K562 (cell line): ENCODE data around the gene PTPN13. TPM values are rescaled to one million over a fixed set of nuclear protein-coding genes. Genes with fewer than 3 reads are reported as not detected.

ENCODE experiments used
- ATAC-seq: fragments of 200-7000 bp; cut with Tn5 transposase; 3 replicates; pipeline ENCODE4 v1.9.1; 2020; ENCODE audit warnings: moderate library complexity
- BruUV-seq: library from RNA; stranded (reverse); fragments of 400-500 nt; replicated peaks from 2 replicates; lab custom pipeline; 2021; lab: Mats Ljungman, UMichigan
- CTCF ChIA-PET: fragments of 300-600 bp; formaldehyde crosslinking; extraction: SDS; loops from one replicate; lab custom pipeline; 2021; ENCODE audit warnings: low intra/inter-chr PET ratio; lab: Yijun Ruan, JAX
- POLR2A ChIA-PET: fragments of 300-600, 350-650 bp; sonication (Branson Sonifier 250); formaldehyde crosslinking; extraction: SDS; loops from one replicate; lab custom pipeline; 2021; ENCODE audit warnings: antibody characterized with exemption, inconsistent platforms; lab: Yijun Ruan, JAX
- DNase-seq, 4 experiments: peaks; one replicate each; pipeline versions ENCODE4 v3.0.0 to v3.0.0-alpha.2; 2011 to 2018; ENCODE audit warnings: low spot score in 3 of 4, mixed read lengths in 3 of 4; ENCODE audit errors: extremely low read depth in 1 of 4
- FAIRE-seq: peaks from 2 replicates; lab custom pipeline; 2011; peaks lifted over from hg19 to GRCh38; lab: Jason Lieb, UNC
- H2AFZ ChIP-seq: 2 replicates; pipeline ENCODE4 v1.6.0; 2011; ENCODE audit warnings: low read depth, low read length, control low read depth, inconsistent platforms
- H3K27ac ChIP-seq: fragments of 200-600 bp; 3 replicates; pipeline ENCODE4 v1.8.0; 2011; ENCODE audit warnings: low read depth, mild to moderate bottlenecking, control low read depth, inconsistent platforms, low read length, moderate library complexity, mixed read lengths; ENCODE audit errors: extremely low read depth
- H3K27me3 ChIP-seq, 2 experiments: fragments of 300-600 bp in 1 of 2; 2 replicates in 1 of 2; 3 replicates in 1 of 2; pipeline versions ENCODE4 v1.6.0 to v1.8.0; 2011; ENCODE audit warnings: inconsistent platforms in 2 of 2, low read length in 2 of 2, mild to moderate bottlenecking in 1 of 2, mixed read lengths in 1 of 2, moderate library complexity in 1 of 2; ENCODE audit not compliant: control insufficient read depth in 2 of 2, insufficient read depth in 2 of 2
- H3K36me3 ChIP-seq: fragments of 300-600 bp; 3 replicates; pipeline ENCODE4 v1.8.0; 2011; ENCODE audit warnings: mild to moderate bottlenecking, low read length, inconsistent platforms; ENCODE audit not compliant: control insufficient read depth, insufficient read depth
- H3K4me1 ChIP-seq, 2 experiments: fragments of 200-600 bp in 1 of 2; replicated peaks in 1 of 2; 2 replicates in 1 of 2; 3 replicates in 1 of 2; pipeline versions ENCODE4 v1.5.1 to v1.8.0; 2011; ENCODE audit warnings: inconsistent platforms in 2 of 2, low read length in 2 of 2, mild to moderate bottlenecking in 1 of 2, mixed read lengths in 1 of 2, moderate library complexity in 1 of 2; ENCODE audit not compliant: control insufficient read depth in 2 of 2, insufficient read depth in 2 of 2
- H3K4me2 ChIP-seq: 2 replicates; pipeline ENCODE4 v1.6.1; 2011; ENCODE audit warnings: low read length, control low read depth, inconsistent platforms, mixed read lengths; ENCODE audit not compliant: insufficient read depth
- H3K4me3 ChIP-seq: fragments of 200-600 bp; sonication (generic), shearing (Covaris generic); 2 replicates; pipeline ENCODE4 v1.5.1; 2016; ENCODE audit warnings: control low read depth, inconsistent platforms
- H3K79me2 ChIP-seq: fragments of 200-600 bp; 3 replicates; pipeline ENCODE4 v1.8.0; 2011; ENCODE audit warnings: low read length, inconsistent platforms; ENCODE audit not compliant: control insufficient read depth, insufficient read depth
- H3K9ac ChIP-seq, 2 experiments: 2 replicates each; pipeline versions ENCODE4 v1.6.0 to v1.6.1; 2011; ENCODE audit warnings: low read depth in 2 of 2, low read length in 2 of 2, control low read depth in 1 of 2, inconsistent platforms in 1 of 2, mild to moderate bottlenecking in 1 of 2, mixed read lengths in 1 of 2; ENCODE audit not compliant: insufficient read depth in 1 of 2
- H3K9me1 ChIP-seq: one replicate; pipeline ENCODE4 v1.6.0; 2011; ENCODE audit warnings: inconsistent platforms, mild to moderate bottlenecking, low read length, moderate library complexity; ENCODE audit not compliant: control insufficient read depth, insufficient read depth
- H3K9me3 ChIP-seq: replicated peaks from 2 replicates; pipeline ENCODE4 v1.5.1; 2011; ENCODE audit warnings: low read depth, low read length, inconsistent platforms; ENCODE audit not compliant: control insufficient read depth, insufficient read depth
- H4K20me1 ChIP-seq: replicated peaks from 2 replicates; pipeline ENCODE4 v1.6.1; 2011; ENCODE audit warnings: low read length, inconsistent platforms, mixed read lengths; ENCODE audit not compliant: control insufficient read depth, insufficient read depth
- CHD4 ChIP-seq: fragments of 200-600 bp; sonication (generic); IDR thresholded peaks from 3 replicates; pipeline ENCODE4 v1.6.1; 2012; ENCODE audit warnings: low read depth, mild to moderate bottlenecking, mixed read lengths, low read length, inconsistent platforms; ENCODE audit not compliant: insufficient read depth, insufficient replicate concordance, poor library complexity, severe bottlenecking
- MXD1 ChIP-seq: fragments of 250-450 bp; sonication (Bioruptor Pico); IDR thresholded peaks from 2 replicates; pipeline ENCODE4 v1.8.0; 2021; ENCODE audit warnings: borderline replicate concordance, mild to moderate bottlenecking, moderate library complexity; ENCODE audit not compliant: poor library complexity, severe bottlenecking
- NBN ChIP-seq: fragments of 450-650 bp; IDR thresholded peaks from 2 replicates; pipeline ENCODE4 v1.6.1; 2016; ENCODE audit warnings: low read depth, mild to moderate bottlenecking
- NFATC3 ChIP-seq: fragments of 450-650 bp; IDR thresholded peaks from 2 replicates; pipeline ENCODE4 v1.6.1; 2017; ENCODE audit warnings: mild to moderate bottlenecking
- SMAD3 ChIP-seq: fragments of 450-650 bp; formaldehyde crosslinking; conservative IDR thresholded peaks from 2 replicates; pipeline ENCODE4 v1.4.0; 2020; ENCODE audit warnings: mild to moderate bottlenecking
- TRIM28 ChIP-seq: fragments of 450-650 bp; IDR thresholded peaks from 2 replicates; pipeline ENCODE4 v1.6.1; 2017
- ZNF311 ChIP-seq: fragments of 250-450 bp; sonication (Bioruptor Pico); IDR thresholded peaks from 2 replicates; pipeline ENCODE4 v1.4.0; 2020; ENCODE audit warnings: mild to moderate bottlenecking, moderate library complexity
- ZNF445 ChIP-seq: fragments of 250-450 bp; sonication (Bioruptor Pico); IDR thresholded peaks from 2 replicates; pipeline ENCODE4 v1.4.0; 2020; ENCODE audit warnings: low read depth, mild to moderate bottlenecking, moderate library complexity
- WGBS: fragments of 100-300 bp; shearing (Covaris generic); methylation state at CpG from one replicate; pipeline ENCODE4 v1.1.6; 2016; ENCODE audit warnings: low coverage, mixed read lengths; ENCODE audit not compliant: insufficient coverage; ENCODE audit errors: missing lambda C conversion rate; 5-methylcytosine and 5-hydroxymethylcytosine counted together
- in situ Hi-C: fragments of 300-500 bp; cut with MboI; formaldehyde crosslinking; loops from 4 replicates; pipeline ENCODE4 v1.15.0; 2018; ENCODE audit warnings: inconsistent platforms, mixed read lengths
- intact Hi-C: fragments of 100-400 bp; cut with micrococcal nuclease; formaldehyde crosslinking; loops from 2 replicates; pipeline ENCODE4 v1.14.2; 2022
- polyA plus RNA-seq, 8 experiments: library from polyadenylated mRNA; depleted of rRNA in 4 of 8; stranded (reverse) in 5 of 8; unstranded in 3 of 8; fragments of >200 nt; fragmentation: Nextera tagmentation in 2 of 8; fragmentation: Illumina TruSeq in 1 of 8; extraction: Ambion mirVana in 2 of 8; extraction: Trizol in 1 of 8; gene quantifications; 2 replicates each; pipeline versions ENCODE4 v1.2.1 to v1.2.3, GENCODE V29; 2011 to 2014; ENCODE audit warnings: inconsistent platforms in 1 of 8, missing spikeins in 1 of 8
- total RNA-seq, 7 experiments: library from RNA; depleted of rRNA in 6 of 7; stranded (reverse); fragments of >200 nt in 6 of 7; fragmentation: Illumina TruSeq in 2 of 7; extraction: Trizol in 2 of 7; gene quantifications; 2 replicates each; pipeline versions ENCODE4 v1.2.1 to v1.2.3, GENCODE V29; 2011 to 2021; ENCODE audit warnings: low replicate concordance in 1 of 7
- TF ChIP-seq, protein P1 (sequence below): fragments of 250-450 bp; sonication (Bioruptor Pico); IDR thresholded peaks from 2 replicates; pipeline ENCODE4 v1.4.0; 2020; ENCODE audit warnings: mild to moderate bottlenecking
- TF ChIP-seq, protein P2 (sequence below): fragments of 450-650 bp; IDR thresholded peaks from 2 replicates; pipeline ENCODE4 v1.6.1; 2017; ENCODE audit warnings: antibody characterized with exemption

PTPN13 gene
- total and polyA plus RNA-seq, 9 of the 15 experiments (the other 6 are each of a cell fraction or from before 2014, with no cell fraction given): 0.33 TPM; not detected in 8

GRCh38 chr4:86848732-86849619 lies 254.9 kb downstream of the PTPN13 start, which contains the start of gene SLC10A6:
TSS of gene SLC10A6 (minus strand) at chr4:86849384. CDS start at chr4:86849115, 269 bp downstream.
- no peak for DNase-seq
- no peaks in the 10 kb centered on the region for H3K9me3 ChIP-seq
- no TSS peak for BruUV-seq
- H4K20me1 ChIP-seq: no peaks in the 10 kb centered on the region
- no peak for FAIRE-seq
- H3K36me3 ChIP-seq: no peaks in the 10 kb centered on the region
- H3K4me3 ChIP-seq: no peak within 1 kb of the TSS
- no peaks in the 10 kb centered on the region for H3K79me2 ChIP-seq
- CTCF ChIA-PET: no interaction called here
- no peaks in the 10 kb centered on the region for H3K4me1 ChIP-seq
- in situ Hi-C loops: no loop called here
- WGBS: 3% methylated on average over 11 of the region's 11 CpGs
- TF ChIP-seq NBN (no peak), MXD1 (CRISPR knock-in tag) (no peak), SMAD3 (CRISPR knock-in tag) (no peak), NFATC3 (no peak), ZNF445 (CRISPR knock-in tag) (no peak), CHD4 (no peak), ZNF311 (CRISPR knock-in tag) (no peak), TRIM28 (no peak)
- TF ChIP-seq, protein P1, sequence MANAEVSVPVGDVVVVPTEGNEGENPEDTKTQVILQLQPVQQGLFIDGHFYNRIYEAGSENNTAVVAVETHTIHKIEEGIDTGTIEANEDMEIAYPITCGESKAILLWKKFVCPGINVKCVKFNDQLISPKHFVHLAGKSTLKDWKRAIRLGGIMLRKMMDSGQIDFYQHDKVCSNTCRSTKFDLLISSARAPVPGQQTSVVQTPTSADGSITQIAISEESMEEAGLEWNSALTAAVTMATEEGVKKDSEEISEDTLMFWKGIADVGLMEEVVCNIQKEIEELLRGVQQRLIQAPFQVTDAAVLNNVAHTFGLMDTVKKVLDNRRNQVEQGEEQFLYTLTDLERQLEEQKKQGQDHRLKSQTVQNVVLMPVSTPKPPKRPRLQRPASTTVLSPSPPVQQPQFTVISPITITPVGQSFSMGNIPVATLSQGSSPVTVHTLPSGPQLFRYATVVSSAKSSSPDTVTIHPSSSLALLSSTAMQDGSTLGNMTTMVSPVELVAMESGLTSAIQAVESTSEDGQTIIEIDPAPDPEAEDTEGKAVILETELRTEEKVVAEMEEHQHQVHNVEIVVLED: no peak
- TF ChIP-seq, protein P2, sequence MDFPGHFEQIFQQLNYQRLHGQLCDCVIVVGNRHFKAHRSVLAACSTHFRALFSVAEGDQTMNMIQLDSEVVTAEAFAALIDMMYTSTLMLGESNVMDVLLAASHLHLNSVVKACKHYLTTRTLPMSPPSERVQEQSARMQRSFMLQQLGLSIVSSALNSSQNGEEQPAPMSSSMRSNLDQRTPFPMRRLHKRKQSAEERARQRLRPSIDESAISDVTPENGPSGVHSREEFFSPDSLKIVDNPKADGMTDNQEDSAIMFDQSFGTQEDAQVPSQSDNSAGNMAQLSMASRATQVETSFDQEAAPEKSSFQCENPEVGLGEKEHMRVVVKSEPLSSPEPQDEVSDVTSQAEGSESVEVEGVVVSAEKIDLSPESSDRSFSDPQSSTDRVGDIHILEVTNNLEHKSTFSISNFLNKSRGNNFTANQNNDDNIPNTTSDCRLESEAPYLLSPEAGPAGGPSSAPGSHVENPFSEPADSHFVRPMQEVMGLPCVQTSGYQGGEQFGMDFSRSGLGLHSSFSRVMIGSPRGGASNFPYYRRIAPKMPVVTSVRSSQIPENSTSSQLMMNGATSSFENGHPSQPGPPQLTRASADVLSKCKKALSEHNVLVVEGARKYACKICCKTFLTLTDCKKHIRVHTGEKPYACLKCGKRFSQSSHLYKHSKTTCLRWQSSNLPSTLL: no peak
- no peak within 1 kb of the TSS for H2AFZ ChIP-seq
- no peak within 1 kb of the TSS for H3K4me2 ChIP-seq
- intact Hi-C loops: no loop called here
- POLR2A ChIA-PET: interaction anchor here (0.5 kb wide), 1 partner anchor 220 kb away, joined by 5 read pairs; no protein-coding TSS in a partner anchor
- H3K9me1 ChIP-seq: peaks cover 3% of the 10 kb centered on the region
- H3K9ac ChIP-seq: no peak within 1 kb of the TSS
- H3K27me3 ChIP-seq: peaks cover 8 to 15% of the 10 kb centered on the region in 2 experiments; a peak in 4 of 5 replicates
- no peak for ATAC-seq
- no peak within 1 kb of the TSS for H3K27ac ChIP-seq
